Stimulated activated CD4-positive, alpha-beta T cell treated with anti-CD3 and anti-CD28 coated beads, Interleukin-4, amount 100 ng/mL, for 1 hour (primary cell): ENCODE results near the gene LARP6.
A peak's percentile ranks its signal among the peaks of the same experiment; 100 is the strongest.
"Not testable (repeated sequence)": the region's sequence is repeated elsewhere in the genome, so short reads cannot be mapped to it uniquely, and the experiment has no call there.

ENCODE experiments used
- DNase-seq: peaks from one replicate; pipeline ENCODE4 v3.0.0-alpha.2; 2020

Gene LARP6

DNA sequence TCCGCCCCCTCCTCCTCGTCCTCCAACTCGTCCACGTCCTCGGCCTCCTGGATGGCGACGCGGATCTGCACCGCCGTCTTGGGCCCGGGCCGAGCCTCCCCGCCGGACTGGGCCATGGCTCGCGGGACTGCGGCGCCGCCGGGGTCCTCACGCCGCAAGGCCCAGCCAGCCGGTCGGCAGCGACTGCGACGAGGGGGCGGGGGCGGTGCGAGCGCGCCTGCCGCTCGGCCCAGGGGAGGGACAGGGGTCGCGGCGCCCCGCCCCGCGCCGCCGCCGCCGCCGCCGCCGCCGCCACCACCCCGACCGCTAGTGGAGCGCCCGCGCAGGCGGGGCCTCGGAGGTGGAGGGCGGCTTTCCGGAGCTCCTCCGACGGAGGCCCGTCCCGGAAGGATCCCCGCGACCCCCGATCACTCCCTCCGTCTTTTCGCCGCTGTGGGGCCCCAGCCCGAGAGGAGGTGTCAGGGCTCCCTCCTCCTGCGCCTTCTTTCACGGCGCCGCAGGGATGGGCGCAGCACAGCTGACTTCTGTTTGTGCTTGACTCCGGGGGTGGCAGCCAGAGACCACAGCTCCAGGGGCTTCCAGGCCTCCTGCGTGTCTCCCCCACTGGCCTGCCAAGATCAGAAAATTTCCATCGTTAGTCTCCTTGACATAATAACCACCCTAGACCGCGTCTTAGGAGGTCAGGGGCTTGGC lies at the start of gene LARP6:
LARP6 (minus strand) TSS at position 185 of the 693 bp plus-strand sequence; CDS start at position 116, 69 bp downstream.
- DNase-seq = peak; percentile 41

DNA sequence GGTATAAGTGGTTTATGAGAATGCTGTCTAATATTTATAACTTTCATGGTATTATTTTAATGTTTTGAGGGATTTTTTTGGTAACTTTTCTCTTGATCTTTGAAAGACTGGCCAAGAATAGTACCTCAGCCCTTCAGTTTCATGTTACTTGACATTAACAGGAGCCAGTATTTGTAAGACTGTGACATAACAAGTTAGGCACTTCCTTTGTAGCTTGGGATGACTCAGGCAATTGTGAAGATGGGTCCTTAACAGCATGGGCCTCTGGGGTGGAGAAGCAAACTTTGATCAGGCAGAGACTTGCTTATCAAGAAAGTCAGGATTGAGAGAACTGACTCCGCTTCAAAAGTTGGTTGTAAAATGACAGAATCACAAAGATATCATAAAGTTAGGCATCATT lies 48.1 kb upstream of the LARP6 start:
- no peak for DNase-seq

- DNase-seq = no peak
These were observed 39.1 kb upstream of the LARP6 start for GRCh38 chr15:70892912-70893560.

DNA sequence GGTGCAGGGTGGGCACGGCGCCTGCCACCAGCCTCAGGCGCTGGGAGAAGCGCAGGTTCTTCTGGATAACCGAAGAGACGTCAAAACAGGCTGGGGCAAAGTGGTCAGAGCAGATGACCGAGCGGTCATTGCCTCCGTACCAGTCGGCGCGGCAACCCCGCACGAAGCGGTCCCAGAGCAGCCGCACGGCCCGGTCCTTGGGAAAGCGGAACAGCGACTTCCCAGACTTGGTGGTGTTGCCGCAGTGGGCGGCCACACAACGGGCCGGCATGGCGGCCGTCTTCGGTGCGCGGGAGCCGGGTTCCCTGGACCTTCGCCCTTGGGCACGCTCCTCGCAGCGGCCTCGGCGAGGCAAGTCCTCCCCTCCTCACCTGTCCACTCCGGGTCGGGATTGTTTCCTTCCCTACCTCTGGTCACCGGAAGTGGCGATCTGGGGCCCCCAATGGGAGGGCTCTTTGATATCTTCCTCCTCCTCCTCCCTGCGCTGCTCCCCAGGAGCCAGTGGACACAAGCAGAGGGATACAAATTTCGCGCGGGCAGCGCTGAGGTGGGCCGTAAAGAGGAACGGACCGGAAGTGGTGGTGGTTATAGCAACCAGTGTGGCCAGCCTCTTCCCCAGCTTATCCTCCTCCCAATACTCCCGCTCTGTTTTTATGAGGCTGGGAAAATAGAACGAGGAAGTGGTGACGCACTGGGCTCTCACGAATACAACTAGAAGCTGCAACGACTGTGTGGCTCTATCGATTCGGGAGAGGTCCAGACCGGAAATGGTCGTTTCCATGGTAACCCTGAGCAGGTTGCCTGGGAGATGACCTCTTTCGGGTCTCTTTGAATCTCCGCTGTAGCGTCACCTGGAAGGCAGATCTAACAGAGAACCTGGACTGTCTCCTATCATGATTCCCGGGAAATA lies 38.3 kb upstream of the LARP6 start, which contains the start of the genes LRRC49 and THAP10:
LRRC49 (plus strand) TSS at position 825 of the 910 bp plus-strand sequence; CDS start at position 894, 69 bp downstream.
THAP10 (minus strand) TSS at position 432 of the 910 bp plus-strand sequence; CDS start at position 271, 161 bp downstream.
- DNase-seq = peak; percentile 11

- DNase-seq = no peak
These were observed 28.4 kb upstream of the LARP6 start for GRCh38 chr15:70882361-70882760.

GRCh38 chr15:70880781-70881180 lies 26.8 kb upstream of the LARP6 start:
- DNase-seq = no peak

DNA sequence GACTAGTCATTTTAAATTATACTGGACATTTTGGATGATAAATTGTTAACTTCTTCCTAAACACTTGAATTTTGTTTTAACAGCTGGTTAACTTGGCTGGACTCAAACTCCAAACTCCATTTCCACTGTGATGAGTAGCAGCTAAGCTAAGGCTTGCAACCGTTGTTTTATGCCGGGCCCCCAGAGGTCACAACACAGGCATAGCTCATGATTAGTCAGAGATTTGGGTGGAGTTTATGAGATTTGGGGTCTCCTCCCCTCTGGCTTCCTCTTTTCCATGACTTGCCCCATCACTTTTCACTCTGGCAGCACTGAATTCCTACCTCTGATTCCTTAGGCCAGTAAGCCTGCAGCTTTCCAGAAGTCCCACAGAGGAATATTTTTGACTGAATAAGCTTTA lies 25.4 kb upstream of the LARP6 start:
- DNase-seq = no peak

- DNase-seq = no peak
These were observed 22.7 kb upstream of the LARP6 start for GRCh38 chr15:70876683-70877082.

DNA sequence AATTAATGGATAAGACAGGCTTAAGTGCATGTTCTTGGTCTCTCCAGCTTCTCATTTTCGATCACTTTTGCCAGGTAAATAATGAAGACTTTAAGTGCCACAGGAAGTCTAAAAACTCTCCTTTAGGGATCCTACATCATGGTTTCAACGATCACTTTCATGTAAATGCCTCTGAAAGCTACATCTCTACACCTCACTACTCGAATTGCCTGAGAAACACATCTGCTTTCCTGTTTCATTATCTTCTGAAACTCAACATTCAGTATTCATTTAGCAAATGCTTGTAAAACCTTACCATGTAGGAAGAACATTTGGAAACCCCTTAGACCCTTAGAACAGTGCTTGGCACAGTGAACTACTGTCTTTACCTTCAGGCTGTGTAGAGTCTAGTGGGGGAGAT lies 22.1 kb upstream of the LARP6 start:
- no peak for DNase-seq

- DNase-seq = no peak
These were observed 21.2 kb upstream of the LARP6 start for GRCh38 chr15:70875001-70875782.

GRCh38 chr15:70873232-70874054 lies 19.5 kb upstream of the LARP6 start:
- DNase-seq = no peak

GRCh38 chr15:70871490-70871889 lies 17.5 kb upstream of the LARP6 start:
- not testable (repeated sequence) for DNase-seq

- DNase-seq = no peak
These were observed 16.1 kb upstream of the LARP6 start for GRCh38 chr15:70870051-70870450.

DNA sequence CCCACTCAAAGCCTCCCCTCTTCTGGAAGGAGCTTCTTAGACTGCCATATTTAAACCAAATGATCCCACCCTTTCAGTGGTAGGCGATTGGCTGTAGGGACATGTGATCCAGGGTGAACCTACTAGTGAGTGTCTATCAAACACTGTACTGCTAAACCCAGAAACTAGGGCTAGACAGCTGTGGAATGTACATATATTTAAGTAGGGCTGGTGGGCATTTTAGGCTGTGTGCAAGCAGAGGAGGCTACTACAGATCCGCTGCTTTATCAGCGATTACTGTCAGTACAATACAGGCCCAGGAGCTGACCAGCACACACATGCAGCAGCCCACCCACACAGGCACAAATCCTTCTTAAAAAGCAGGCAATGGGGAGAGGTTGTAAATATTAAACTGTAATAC lies 15.4 kb upstream of the LARP6 start:
- DNase-seq = no peak

DNA sequence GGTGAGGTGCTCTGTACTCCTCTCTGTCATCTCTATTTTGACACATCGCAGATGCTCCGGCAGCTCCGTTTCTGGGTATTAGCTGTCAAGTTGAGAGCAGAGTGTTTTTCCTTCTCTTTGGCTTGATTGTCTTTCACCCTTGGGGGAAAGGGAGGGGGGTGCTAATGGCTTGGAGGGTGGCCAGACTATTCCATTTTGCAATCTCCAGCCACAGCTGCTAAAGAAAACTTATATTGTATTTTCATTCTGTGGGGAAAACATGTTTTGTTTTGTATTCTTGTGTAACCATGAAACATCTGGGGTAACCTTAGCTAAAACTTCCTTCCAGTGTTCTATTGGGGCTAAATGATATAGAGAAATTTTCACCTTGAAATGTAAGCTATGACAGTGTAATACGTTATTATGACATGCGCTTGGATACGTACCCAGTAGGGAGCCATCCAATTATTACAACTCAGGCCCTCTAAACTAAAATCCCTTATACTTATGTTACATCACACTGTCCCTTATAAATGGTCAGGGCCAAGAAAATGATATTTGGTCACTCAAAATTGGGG lies 14.0 kb upstream of the LARP6 start:
- DNase-seq = no peak

DNA sequence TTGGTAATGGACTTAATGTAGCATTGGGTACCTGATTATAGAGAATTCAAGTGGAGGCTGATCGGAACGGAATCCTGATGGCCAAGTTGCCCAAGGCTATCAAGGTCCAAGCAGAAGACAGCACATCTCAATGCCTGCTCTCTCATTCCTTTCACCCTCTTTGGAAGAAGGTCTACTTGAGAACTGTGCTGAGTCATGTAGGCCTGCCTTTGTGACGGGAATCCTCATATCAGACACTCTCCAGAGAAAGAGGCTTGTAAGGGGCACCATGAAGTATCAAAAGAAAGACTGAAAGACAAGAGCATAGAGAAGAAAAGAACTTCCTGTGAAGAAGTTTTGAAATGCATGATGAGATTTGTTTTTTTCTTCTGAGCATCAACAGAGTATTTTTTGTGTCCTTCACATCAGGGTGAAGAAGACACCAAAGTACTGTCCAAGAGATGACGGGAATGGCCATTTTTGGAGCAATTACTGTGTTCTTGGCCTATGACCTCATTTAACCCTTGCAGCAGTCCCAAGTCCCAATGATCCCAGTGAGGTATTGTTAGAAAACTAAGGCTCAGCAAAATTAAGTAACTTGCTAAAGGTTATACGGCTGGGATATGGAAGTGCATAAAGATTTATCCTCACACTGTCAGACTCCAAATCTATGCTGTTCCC lies 13.2 kb upstream of the LARP6 start:
- DNase-seq = no peak

- DNase-seq = no peak
These were observed 9.7 kb upstream of the LARP6 start for GRCh38 chr15:70863450-70864218.

GRCh38 chr15:70859998-70860397 lies 6.0 kb upstream of the LARP6 start:
- no peak for DNase-seq

DNA sequence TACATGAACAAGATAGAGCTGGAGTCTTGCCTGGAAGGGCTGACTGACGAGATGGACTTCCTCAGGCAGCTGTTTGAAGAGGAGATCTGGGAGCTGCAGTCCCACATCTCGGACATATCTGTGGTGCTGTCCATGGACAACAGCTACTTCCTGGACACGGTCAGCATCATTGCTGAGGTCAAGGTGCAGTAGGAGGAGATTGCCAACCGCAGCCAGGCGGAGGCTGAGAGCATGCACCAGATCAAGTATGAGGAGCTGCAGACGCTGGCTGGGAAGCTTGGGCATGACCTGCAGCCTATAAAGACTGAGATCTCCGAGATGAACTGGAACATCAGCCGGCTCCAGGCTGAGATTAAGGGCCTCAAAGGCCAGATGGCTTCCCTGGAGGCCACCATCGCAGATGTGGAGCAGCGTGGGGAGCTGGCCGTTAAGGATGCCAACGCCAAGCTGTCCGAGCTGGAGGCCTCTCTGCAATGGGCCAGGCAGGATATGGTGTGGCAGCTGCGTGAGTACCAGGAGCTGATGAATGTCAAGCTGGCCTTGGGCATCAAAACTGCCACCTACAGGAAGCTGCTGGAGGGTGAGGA lies 5.5 kb upstream of the LARP6 start:
- DNase-seq = no peak
